Endothelial cell of umbilical vein (primary cell): ENCODE results near the gene EEF2K. TPM values are rescaled to one million over a fixed set of nuclear protein-coding genes. Genes with fewer than 3 reads are reported as not detected.

Experiments
- BruUV-seq: library from RNA; stranded (reverse); fragments of 400-500 nt; replicated peaks from 2 replicates; lab custom pipeline; 2021; lab: Mats Ljungman, UMichigan
- CTCF ChIA-PET: fragments of 300-600, 350-600 bp; sonication (Branson Sonifier 250); formaldehyde crosslinking; loops from one replicate; lab custom pipeline; 2021; ENCODE audit warnings: antibody characterized with exemption, inconsistent platforms; lab: Charles Lee
- POLR2A ChIA-PET: fragments of 300-600, 350-600 bp; sonication (Branson Sonifier 250); formaldehyde crosslinking; loops from one replicate; lab custom pipeline; 2021; ENCODE audit warnings: antibody characterized with exemption, inconsistent platforms; lab: Charles Lee
- DNase-seq: peaks from one replicate; pipeline ENCODE4 v3.0.0-alpha.2; 2011; ENCODE audit warnings: low read depth, low spot score
- FAIRE-seq: peaks from 2 replicates; lab custom pipeline; 2011; peaks lifted over from hg19 to GRCh38; lab: Jason Lieb, UNC
- H2AFZ ChIP-seq: 2 replicates; pipeline ENCODE4 v1.6.0; 2012; ENCODE audit warnings: low read depth, low read length, control low read depth, inconsistent platforms
- H3K27ac ChIP-seq: 2 replicates; pipeline ENCODE4 v1.5.1; 2011; ENCODE audit warnings: low read depth, mild to moderate bottlenecking, control low read depth, low read length, moderate library complexity; ENCODE audit not compliant: insufficient read depth
- H3K27me3 ChIP-seq, 2 experiments: 2 replicates each; pipeline versions ENCODE4 v1.6.0 to v1.6.1; 2011; ENCODE audit warnings: low read length in 2 of 2, mixed read lengths in 1 of 2; ENCODE audit not compliant: control insufficient read depth in 2 of 2, insufficient read depth in 2 of 2
- H3K36me3 ChIP-seq, 2 experiments: 2 replicates in 1 of 2; 3 replicates in 1 of 2; pipeline ENCODE4 v1.5.1; 2011; ENCODE audit warnings: low read length in 2 of 2, mild to moderate bottlenecking in 1 of 2, moderate library complexity in 1 of 2; ENCODE audit not compliant: control insufficient read depth in 2 of 2, insufficient read depth in 2 of 2; ENCODE audit errors: extremely low read depth in 1 of 2
- H3K4me1 ChIP-seq: 3 replicates; pipeline ENCODE4 v1.5.1; 2011; ENCODE audit warnings: mild to moderate bottlenecking, low read length; ENCODE audit not compliant: control insufficient read depth, insufficient read depth; ENCODE audit errors: extremely low read depth
- H3K4me2 ChIP-seq: 2 replicates; pipeline ENCODE4 v1.6.1; 2011; ENCODE audit warnings: low read length, control low read depth, mixed read lengths; ENCODE audit not compliant: insufficient read depth
- H3K4me3 ChIP-seq, 3 experiments: fragments of 200-600 bp in 1 of 3; sonication (generic), shearing (Covaris generic) in 1 of 3; replicated peaks in 1 of 3; 2 replicates each; pipeline ENCODE4 v1.5.1; 2011 to 2016; ENCODE audit warnings: control low read depth in 3 of 3, low read length in 3 of 3, mild to moderate bottlenecking in 2 of 3, inconsistent platforms in 1 of 3, low read depth in 1 of 3, moderate library complexity in 1 of 3; ENCODE audit not compliant: insufficient read depth in 1 of 3
- H3K79me2 ChIP-seq: 2 replicates; pipeline ENCODE4 v1.6.0; 2012; ENCODE audit warnings: low read length, inconsistent platforms; ENCODE audit not compliant: control insufficient read depth, insufficient read depth
- H3K9ac ChIP-seq: replicated peaks from 2 replicates; pipeline ENCODE3; 2011; ENCODE audit warnings: low read length, control low read depth; ENCODE audit not compliant: insufficient read depth; ENCODE audit errors: extremely low read depth
- H3K9me1 ChIP-seq: replicated peaks from 3 replicates; pipeline ENCODE4 v1.6.0; 2011; ENCODE audit warnings: mild to moderate bottlenecking, low read length; ENCODE audit not compliant: control insufficient read depth, insufficient read depth; ENCODE audit errors: extremely low read depth
- H3K9me3 ChIP-seq: replicated peaks from 2 replicates; pipeline ENCODE4 v1.5.1; 2012; ENCODE audit warnings: low read length, inconsistent platforms; ENCODE audit not compliant: control insufficient read depth, insufficient read depth
- H4K20me1 ChIP-seq: replicated peaks from 2 replicates; pipeline ENCODE3; 2011; ENCODE audit warnings: mild to moderate bottlenecking, low read length; ENCODE audit not compliant: control insufficient read depth, insufficient read depth; ENCODE audit errors: extremely low read depth
- EZH2 ChIP-seq: IDR thresholded peaks from 2 replicates; pipeline ENCODE4 v1.6.1; 2012; ENCODE audit warnings: borderline replicate concordance, low read depth, mild to moderate bottlenecking, moderate library complexity, low read length, inconsistent platforms; ENCODE audit not compliant: severe bottlenecking
- FOS ChIP-seq: IDR thresholded peaks from 2 replicates; pipeline ENCODE4 v1.6.1; 2011; ENCODE audit warnings: mild to moderate bottlenecking, low read length, moderate library complexity, borderline replicate concordance; ENCODE audit not compliant: insufficient read depth
- GATA2 ChIP-seq: IDR thresholded peaks from 2 replicates; pipeline ENCODE4 v1.7.0; 2011; ENCODE audit warnings: low read depth, mild to moderate bottlenecking, moderate library complexity, mixed read lengths, low read length; ENCODE audit not compliant: insufficient read length, insufficient read depth
- JUN ChIP-seq: IDR thresholded peaks from 2 replicates; pipeline ENCODE4 v1.6.1; 2011; ENCODE audit warnings: borderline replicate concordance, low read depth; ENCODE audit not compliant: insufficient read length, insufficient read depth
- MYC ChIP-seq: IDR thresholded peaks from one replicate; pipeline ENCODE4 v1.6.1; 2011; ENCODE audit warnings: mild to moderate bottlenecking, low read depth, low read length
- POLR2A ChIP-seq: IDR thresholded peaks from 2 replicates; pipeline ENCODE4 v1.6.1; 2012; ENCODE audit warnings: low read depth, mild to moderate bottlenecking, control low read depth, low read length
- POLR2AphosphoS5 ChIP-seq: IDR thresholded peaks from 2 replicates; pipeline ENCODE4 v1.6.1; 2012; ENCODE audit warnings: low read depth, mild to moderate bottlenecking, control low read depth, low read length, moderate library complexity; ENCODE audit not compliant: insufficient read depth
- dilution Hi-C: fragments of 300-500 bp; cut with MboI; formaldehyde crosslinking; loops from one replicate; pipeline ENCODE4 v1.15.0; 2019; ENCODE audit warnings: low sequenced_read_pairs; ENCODE audit not compliant: extremely low pct_ligation_motif_present
- intact Hi-C: fragments of 100-400 bp; cut with micrococcal nuclease; formaldehyde crosslinking; loops from one replicate; pipeline ENCODE4 v1.10.0; 2022
- polyA plus RNA-seq, 4 experiments: library from polyadenylated mRNA; depleted of rRNA in 3 of 4; stranded (reverse) in 3 of 4; unstranded in 1 of 4; fragments of >200 nt; gene quantifications; 2 replicates each; pipeline versions ENCODE4 v1.2.1 to v1.2.3, GENCODE V29; 2011 to 2012; ENCODE audit warnings: missing spikeins in 1 of 4
- total RNA-seq: library from RNA; stranded (reverse); gene quantifications from 2 replicates; pipeline ENCODE4 v1.2.3, GENCODE V29; 2021
- TF ChIP-seq, protein P1 (sequence below): IDR thresholded peaks from 2 replicates; pipeline ENCODE4 v1.6.1; 2011; ENCODE audit not compliant: insufficient read depth, insufficient read length
- TF ChIP-seq, protein P2 (sequence below), 2 donors: IDR thresholded peaks; 1 replicate in 1 of 2; 2 replicates in 1 of 2; pipeline ENCODE4 v1.5.1; 2011; ENCODE audit warnings: low read length in 2 of 2, mild to moderate bottlenecking in 2 of 2, moderate library complexity in 2 of 2, control low read depth in 1 of 2, inconsistent platforms in 1 of 2, low read depth in 1 of 2; ENCODE audit not compliant: insufficient read depth in 1 of 2; ENCODE audit errors: extremely low read depth in 1 of 2

EEF2K gene
- total and polyA plus RNA-seq, 2 donors (not counting 3 experiments of a cell fraction or from before 2014, with no cell fraction given): 16.0 to 48.6 TPM

DNA sequence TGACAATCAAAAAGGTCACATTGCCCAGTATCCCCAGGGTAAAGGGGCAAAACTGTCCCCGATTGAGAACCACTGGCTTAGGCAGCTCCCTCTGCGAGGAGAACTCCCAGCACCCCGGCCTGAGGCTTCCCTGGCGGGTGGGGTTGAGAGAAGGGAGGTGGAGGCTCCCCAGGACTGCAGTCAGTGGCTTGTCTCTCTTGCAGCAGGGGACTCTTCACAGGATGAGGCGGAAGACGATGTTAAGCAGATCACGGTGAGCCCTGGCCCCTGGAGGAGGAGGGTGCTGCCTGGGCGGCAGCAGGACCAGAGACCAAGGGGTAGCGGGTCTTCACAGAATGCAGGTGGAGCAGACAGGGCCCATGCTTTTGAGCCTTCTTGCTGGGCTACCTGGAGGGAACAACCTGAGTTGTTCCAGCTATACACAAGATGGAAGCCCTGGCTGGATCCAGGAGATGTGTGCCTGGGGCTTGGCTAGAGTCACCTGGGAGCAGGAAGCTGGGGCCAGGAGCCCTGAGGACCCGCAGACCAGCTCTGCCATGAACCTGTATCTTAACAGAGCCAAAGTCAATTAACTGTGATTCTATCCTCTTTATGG is 107.9 kb downstream of the EEF2K start:
- CTCF ChIA-PET: interaction anchor here (1.3 kb wide), 1 partner anchor 13 kb away, joined by 3 read pairs; no protein-coding TSS in a partner anchor
- no peak for FAIRE-seq
- Histone ChIP-seq H4K20me1 (no peaks in the 10 kb centered on the region), H3K4me1 (no peaks in the 10 kb centered on the region), H3K9me3 (no peaks in the 10 kb centered on the region), H3K36me3 (peaks cover 6 to 38% of the 10 kb centered on the region in 2 experiments), H3K4me2 (no peak overlapping the region), H3K9ac (no peak overlapping the region), H3K9me1 (no peaks in the 10 kb centered on the region), H2AFZ (no peak overlapping the region), H3K4me3 (no peak overlapping the region), H3K79me2 (no peaks in the 10 kb centered on the region), H3K27ac (no peak overlapping the region), H3K27me3 (no peaks in the 10 kb centered on the region)
- no peak for TF ChIP-seq EZH2
- no peak for TF ChIP-seq MYC
- POLR2A ChIA-PET: no interaction called here
- BruUV-seq: no TSS peak
- dilution Hi-C loops: no loop called here
- intact Hi-C loops: no loop called here
- no peak for DNase-seq

GRCh38 chr16:22314661-22315626 is 108.9 kb downstream of the EEF2K start:
- CTCF ChIA-PET: interaction anchor here (1.3 kb wide), 1 partner anchor 12 kb away, joined by 3 read pairs; no protein-coding TSS in a partner anchor
- Histone ChIP-seq H3K27ac (no peak overlapping the region), H3K27me3 (no peaks in the 10 kb centered on the region), H3K4me3 (no peak overlapping the region), H3K79me2 (no peaks in the 10 kb centered on the region), H3K9me1 (no peaks in the 10 kb centered on the region), H3K9me3 (no peaks in the 10 kb centered on the region), H3K4me1 (peaks cover 4% of the 10 kb centered on the region), H2AFZ (no peak overlapping the region), H4K20me1 (no peaks in the 10 kb centered on the region), H3K36me3 (peaks cover 6 to 30% of the 10 kb centered on the region in 2 experiments), H3K4me2 (no peak overlapping the region), H3K9ac (no peak overlapping the region)
- DNase-seq: no peak
- dilution Hi-C loops (no loop called here), intact Hi-C loops (no loop called here)
- no TSS peak for BruUV-seq
- TF ChIP-seq, protein P1, sequence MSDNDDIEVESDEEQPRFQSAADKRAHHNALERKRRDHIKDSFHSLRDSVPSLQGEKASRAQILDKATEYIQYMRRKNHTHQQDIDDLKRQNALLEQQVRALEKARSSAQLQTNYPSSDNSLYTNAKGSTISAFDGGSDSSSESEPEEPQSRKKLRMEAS: no peak
- TF ChIP-seq GATA2 (no peak), POLR2AphosphoS5 (no peak), EZH2 (no peak), JUN (no peak), POLR2A (no peak), MYC (no peak), FOS (no peak)
- TF ChIP-seq, protein P2, sequence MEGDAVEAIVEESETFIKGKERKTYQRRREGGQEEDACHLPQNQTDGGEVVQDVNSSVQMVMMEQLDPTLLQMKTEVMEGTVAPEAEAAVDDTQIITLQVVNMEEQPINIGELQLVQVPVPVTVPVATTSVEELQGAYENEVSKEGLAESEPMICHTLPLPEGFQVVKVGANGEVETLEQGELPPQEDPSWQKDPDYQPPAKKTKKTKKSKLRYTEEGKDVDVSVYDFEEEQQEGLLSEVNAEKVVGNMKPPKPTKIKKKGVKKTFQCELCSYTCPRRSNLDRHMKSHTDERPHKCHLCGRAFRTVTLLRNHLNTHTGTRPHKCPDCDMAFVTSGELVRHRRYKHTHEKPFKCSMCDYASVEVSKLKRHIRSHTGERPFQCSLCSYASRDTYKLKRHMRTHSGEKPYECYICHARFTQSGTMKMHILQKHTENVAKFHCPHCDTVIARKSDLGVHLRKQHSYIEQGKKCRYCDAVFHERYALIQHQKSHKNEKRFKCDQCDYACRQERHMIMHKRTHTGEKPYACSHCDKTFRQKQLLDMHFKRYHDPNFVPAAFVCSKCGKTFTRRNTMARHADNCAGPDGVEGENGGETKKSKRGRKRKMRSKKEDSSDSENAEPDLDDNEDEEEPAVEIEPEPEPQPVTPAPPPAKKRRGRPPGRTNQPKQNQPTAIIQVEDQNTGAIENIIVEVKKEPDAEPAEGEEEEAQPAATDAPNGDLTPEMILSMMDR (IDR thresholded peaks at IDR 0.05; ENCODE audit: extremely low read depth in 1 of 2, insufficient read depth in 1 of 2, low read depth in 1 of 2, low read length in 2 of 2): no peak
- FAIRE-seq: no peak
- POLR2A ChIA-PET: no interaction called here
